HG02852 (cell line): ENCODE data around the gene DDX56.
"Not testable (repeated sequence)": the region's sequence is repeated elsewhere in the genome, so short reads cannot be mapped to it uniquely, and the experiment has no call there.

Experiments used
- ATAC-seq: cut with Tn5 transposase; IDR thresholded peaks from one replicate; pipeline ENCODE4 v1.9.1; 2021; ENCODE audit warnings: mild to moderate bottlenecking, moderate library complexity; ENCODE audit not compliant: unreplicated experiment

Gene DDX56

DNA sequence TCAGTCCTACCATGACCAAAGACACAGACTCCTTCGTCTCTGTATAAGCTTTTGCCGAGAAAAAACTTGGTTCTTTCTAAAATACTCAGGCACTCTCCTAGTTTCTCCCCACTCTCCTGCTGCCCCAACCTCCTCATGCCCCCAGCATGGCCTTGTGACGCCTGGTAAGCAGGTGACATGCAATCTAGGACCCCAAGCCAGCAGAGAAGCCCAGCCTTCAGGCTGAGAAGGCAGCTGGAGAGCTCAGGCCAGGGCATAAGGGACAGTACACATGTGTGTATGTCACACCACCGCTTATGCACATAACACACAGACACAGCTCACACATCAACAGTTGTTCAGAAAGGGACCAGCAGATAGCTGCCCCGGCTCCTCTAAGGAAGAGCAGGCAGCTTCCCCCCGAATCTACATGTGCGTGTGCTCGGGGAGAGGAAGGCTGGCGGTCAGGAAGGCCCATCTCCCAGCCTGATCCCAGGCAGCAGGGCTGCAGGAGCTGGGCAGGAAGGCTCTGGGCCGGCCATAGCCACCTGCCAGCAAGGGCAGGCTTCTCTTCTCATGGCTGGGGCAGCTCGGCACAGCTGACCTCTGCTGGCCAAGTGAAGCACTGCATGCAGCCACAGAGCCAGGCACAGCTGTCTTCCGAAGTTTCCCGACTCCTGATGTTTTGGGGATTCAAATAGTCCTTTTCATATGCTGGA, 8.5 kb downstream of the DDX56 start:
- ATAC-seq, result no peak

DNA sequence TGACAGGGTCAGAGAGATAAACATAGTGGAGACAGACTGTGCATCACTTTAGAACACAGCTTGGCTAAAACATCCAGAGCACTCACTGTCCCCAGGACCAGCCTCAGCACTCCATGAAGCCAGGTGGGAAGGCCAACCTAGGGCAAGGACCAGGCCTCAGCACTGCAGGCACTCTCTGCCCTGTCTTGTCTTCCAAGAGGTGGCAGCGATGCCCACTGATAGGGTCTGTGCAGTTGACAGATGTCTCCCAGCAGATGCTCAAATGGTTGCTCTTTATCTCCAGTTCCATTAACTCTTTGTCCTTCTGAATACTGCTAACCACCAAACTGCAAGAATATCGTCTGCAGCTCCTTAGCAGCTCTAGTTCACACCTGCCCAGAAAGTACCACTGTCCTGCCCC, 9.1 kb downstream of the DDX56 start:
- no peak for ATAC-seq

DNA sequence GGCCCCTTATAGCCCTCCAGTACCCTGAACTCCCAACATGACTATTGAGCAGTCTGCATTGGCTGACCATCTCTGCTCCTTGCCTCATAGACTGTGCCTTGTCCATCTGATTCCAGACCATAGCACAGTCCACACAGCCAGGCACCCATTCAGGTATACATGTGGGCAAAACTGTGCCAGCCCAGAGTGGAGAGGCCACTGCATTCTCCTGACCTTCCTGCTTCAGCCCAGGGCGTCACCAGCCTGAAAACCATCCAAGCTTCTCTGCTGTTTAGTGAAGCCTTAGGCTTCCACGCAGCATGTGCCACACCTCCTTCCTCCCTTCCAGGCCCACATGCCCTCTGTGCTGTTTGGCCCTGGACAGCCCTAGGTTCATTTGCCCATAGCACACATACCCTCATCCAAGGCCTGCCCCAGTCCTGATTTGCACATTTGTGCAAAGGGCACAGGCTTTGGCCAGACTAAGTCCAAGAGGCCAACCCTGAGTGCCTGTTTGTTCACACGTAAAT, 10.5 kb downstream of the DDX56 start:
- no peak for ATAC-seq

DNA sequence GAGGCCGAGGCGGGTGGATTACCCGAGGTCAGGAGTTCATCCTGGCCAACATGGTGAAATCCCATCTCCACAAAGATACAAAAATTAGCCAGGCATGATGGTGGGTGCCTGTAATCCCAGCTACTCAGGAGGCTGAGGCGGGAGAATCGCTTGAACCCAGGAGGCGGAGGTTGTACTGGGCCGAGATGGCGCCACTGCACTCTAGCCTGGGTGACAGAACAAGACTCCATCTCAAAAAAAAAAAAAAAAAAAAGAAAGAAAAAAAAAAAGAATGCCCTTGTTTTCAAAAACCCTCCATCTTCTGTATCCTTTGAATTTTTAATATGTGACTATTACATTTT, 11.1 kb downstream of the DDX56 start:
- ATAC-seq, result not testable (repeated sequence)

DNA sequence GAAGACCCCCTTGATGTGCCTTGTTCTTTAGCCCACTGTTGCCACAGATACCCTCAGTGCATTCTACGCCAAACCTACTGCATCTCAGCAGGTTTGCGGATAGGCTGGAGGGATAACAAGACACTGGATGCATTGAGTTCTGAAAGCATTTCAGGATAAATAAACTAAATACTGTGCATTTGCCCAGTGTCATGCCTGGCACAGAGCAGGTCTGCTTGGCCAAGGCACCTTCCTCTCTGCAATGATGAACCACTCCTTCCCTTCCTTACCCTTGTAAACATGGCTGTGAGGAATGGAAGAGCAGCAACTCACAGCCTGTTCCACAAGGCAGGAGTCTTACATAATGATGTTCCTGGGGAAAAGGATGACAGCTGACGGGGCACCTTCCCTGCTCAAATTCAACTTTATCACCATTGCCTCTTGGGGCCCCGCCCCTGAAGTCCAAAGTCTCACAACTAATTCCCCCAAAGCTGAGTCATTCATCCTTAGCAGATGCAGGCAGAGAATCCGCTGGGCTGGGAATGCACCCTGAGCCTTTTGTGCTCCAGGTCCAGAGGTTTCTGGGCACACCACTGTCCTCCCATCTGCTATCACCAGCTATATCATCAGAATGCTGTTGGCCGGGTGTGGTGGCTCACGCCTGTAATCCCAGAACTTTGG, 11.6 kb downstream of the DDX56 start:
- ATAC-seq, result no peak

DNA sequence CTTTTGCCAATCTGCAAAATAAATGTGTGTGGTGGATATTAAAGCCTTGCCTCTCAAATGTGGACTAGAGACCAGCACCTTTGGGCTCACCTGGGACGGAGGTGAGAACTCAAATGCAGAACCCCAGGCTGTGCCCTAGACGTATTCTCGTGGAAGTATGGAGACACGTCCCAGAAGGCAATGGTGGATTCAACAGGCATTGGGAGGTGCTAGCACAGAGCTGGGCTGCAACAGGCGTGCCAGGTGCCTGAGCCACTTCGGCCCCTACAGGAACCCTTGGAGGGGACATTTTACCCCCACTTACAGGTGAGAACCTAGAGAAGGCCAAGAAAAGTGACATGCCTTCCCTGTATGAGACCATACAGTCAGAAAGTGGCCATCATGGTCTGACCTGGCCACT, 12.2 kb downstream of the DDX56 start:
- no peak for ATAC-seq

DNA sequence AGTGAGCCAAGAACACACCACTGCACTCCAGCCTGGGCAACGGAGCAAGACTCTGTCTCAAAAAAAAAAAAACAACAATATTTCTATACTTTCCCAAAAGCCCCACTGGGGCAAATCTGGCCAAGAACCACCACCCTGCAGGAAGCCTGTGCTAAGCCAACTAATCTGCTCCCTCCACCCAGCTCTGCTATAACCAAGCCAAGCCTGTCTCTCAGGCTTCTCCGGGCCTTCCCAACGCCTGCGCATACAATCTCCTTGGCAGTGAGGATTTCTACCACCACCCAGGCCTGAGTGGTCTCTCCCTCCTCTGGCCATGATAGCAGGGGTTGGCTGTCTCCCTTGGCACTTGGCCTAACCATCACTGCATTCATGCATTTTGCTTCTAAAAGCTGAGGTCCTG, 14.2 kb downstream of the DDX56 start:
- no peak for ATAC-seq

DNA sequence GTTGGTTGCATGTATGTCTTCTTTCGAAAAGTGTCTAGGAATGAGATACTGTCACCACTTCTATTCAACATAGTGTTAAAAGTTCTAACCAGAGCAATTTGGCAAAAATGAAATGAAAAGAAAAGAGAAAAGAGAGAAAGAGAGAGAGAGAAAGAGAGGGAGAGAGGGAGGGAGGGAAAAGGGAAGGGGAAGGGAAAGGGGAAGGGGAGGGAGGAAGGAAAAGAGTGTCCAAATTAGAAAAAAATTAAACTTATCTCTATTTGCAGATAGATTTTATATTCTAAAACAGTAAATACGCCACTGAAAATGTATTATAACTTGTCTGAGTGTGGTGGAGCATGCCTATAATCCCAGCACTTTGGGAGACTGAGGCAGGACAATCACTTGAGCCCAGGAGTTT, 16.2 kb downstream of the DDX56 start:
- ATAC-seq, result no peak

DNA sequence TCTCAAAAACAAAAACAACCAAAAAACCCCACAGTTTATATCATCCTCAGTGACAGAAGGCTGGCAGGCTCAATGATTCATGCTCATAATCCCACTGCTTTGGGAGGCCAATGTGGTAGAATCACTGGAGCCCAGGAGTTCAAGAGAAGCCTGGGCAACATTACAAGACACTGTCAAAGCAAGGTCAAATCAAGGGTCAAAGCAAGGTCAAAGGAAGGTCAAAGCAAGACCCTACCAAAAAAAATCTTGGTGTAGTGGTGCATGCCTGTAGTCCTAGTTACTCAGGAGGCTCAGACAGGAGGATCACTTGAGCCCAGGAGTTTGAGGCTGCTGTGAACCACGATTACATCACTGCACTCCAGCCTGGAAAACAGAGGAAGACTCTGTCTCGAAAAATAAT, 18.4 kb downstream of the DDX56 start:
- ATAC-seq, result no peak

DNA sequence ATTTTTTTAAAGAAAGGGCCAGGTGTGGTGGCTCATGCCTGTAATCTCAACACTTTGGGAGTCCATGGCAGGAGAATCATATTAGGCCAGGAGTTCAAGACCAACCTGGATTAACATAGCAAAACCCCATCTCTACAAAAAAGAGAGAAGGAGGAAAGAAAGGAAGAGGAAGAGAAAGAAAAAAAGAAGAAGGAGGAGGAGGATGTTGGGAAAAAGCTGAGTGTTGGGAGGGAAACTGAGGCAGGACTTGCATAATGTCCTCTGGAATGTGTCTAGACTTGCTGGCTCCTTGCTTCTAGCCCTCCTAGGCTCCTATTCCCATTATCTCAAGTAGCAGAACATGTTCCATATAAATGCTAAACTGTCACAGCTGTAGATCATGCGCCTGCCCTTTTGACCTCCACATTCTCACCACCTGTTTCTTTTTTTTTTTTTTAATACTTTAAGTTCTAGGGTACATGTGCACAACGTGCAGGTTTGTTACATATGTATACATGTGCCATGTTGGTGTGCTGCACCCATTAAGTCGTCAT, 21.2 kb downstream of the DDX56 start:
- ATAC-seq, result not testable (repeated sequence)

DNA sequence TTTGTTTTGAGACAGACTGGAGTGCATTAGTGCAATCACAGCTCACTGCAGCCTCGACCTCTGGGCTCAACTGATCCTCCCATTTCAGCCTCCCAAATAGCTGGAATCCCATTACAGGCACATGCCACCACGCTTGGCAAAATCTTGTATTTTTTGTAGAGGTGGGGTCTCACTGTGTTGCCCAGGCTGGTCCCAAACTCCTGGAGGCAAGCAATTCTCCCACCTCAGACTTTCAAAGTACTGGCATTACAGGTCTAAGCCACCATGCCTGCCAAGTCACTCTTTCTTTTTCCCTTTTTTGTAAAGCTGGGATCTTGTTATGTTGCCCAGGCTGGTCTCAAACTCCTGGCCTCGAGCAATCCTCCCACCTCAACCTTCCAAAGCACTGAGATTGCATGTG, 24.3 kb downstream of the DDX56 start:
- no peak for ATAC-seq

DNA sequence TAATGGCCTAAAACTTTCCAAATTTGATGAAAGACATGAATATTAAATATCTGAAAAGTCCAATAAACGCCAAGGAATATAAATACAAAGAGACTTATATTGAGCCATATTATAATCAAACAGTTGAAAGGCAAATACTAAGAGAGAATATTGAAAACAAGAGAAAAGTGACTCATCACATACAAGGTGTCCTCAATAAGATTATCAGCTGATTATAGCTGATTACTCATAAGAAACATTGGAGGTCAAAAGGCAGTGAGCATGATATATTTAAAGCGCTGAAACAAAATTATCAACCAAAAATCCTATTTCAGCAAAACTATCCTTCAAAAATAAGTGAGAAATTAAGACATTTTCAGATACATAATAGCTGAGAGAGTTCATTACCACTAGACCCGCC, 24.8 kb downstream of the DDX56 start:
- no peak for ATAC-seq

DNA sequence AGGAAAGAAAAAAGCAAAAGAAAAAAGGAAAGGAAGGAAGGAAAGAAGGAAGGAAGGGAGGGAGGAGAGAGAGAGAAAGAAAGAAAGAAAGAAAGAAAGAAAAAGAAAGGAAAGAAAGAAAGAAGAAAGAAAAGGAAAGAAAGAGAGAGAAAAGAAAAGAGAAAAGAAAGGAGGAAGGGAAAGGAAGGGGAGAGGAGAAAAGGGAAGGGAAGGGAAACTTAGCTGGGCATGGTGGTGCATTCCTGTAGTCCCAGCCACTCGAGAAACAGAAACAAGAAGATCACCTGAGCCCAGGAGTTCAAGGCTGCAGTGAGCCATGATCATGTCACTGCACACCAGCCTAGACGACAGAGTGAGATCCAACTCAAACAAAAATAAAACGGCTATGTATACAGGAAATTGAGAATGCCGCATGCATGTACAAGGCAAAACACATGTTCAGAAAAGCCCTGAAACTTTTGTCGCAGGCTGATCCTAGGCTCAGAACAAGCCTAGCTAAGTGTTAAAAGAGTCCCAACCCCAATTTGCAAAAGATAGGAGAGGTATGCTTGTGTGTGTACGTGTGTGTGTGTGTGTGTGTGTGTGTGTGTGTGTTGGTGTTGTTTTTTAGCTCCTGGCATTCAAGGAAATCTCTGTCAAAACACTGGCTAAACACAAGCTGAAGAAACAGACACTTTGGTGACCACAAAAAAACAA, 26.0 kb downstream of the DDX56 start:
- ATAC-seq, result no peak

DNA sequence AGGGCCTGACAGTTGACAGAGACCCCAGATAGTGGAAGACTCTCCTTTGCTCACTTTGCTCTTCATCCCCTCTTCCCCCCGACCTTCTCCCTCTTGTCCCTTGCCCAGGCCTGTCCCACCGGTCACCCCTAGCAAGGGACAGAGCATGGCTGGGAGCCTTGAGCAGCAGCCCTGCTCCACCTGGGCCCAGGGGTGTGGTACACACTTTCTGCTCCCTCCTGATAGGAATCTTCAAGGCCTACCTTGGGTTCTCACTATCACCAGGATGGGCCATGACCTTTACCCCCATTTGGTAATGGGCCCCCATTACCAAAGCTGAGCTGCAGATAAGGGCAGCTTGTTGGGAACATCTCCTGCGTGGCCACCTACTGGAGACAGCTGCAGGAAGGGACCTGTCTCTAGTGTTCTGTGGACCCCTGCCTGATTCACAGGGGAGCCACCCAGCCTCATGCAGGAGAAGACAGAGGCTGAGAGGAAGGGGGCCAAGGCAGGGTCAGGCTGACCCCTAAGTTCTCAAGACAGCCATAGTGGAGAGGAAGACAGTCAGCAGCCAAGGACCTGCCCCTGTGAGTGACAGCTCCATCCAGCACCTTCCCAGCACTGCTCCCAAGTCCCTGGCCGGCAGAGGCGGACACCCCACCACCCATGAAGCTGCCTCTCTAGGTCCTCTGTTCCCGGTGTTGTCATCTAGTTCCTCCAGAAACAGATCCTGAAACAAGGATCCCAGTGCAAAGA, 31.7 kb downstream of the DDX56 start:
- no peak for ATAC-seq

DNA sequence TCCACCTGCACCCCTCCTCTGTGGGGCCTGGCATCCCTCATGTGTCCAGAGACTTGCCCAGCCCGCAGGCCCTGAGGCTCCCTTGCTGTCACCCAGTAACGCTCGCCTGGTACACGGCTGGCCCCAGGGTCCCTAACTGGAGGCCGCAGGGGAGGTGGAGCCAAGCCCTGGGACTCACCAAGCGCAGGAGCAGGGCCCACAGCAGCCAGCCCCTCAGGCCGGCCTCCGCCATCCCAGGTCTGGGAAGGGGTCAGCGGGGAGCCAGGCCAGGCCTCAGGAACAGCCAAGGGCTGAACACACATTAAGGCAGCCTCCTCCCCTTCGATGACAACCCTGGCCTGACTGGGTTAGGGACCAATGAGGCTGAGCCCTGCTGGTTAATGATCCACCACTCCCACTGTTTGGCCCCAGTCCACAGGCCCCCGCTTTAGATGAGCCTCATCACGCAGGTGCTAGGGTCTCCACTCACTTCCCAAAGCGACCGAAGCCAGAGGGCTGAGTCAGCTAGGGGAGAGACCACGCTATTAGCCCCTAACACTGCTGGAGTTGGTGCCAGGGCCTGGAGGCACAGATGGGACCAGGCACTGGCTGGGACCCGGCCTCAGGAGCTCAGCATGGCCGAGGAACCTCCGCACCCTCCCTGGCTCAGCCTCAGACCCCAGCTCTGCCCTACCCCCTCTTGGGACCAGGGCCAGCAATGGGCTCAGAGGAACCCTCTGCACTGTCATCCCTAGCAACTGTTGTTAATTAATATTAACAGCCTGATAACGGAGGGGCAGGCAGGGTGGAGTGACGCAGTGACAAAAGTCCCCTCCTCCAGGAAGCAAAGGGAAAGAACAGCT, 32.5 kb downstream of the DDX56 start, which contains the start of gene NPC1L1:
Gene NPC1L1 (minus strand): TSS at position 303 of the 842 bp plus-strand sequence. CDS start 71 bp downstream, at position 232.
- no peak for ATAC-seq

DNA sequence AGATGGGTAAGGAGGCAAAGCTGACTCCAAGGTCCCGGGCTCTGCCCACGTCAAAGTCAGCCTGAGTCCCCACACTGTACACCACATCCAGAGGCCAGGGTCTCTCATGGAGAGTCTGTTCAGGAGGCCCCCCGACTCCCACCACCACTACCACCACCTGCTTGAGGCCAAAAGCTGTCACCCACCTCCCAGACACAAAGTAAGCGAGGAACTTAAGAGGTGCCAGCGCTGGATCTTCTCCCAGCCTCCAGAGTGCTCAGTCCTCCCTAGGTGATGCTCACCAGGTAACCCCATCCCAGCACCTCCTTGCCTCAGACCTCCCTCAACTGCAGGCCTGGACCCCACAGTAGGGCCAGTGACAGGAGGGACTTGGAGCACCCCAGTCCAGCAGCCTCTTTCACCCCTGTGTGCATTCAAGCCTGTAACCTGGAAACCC, 33.1 kb downstream of the DDX56 start:
- ATAC-seq, result no peak

DNA sequence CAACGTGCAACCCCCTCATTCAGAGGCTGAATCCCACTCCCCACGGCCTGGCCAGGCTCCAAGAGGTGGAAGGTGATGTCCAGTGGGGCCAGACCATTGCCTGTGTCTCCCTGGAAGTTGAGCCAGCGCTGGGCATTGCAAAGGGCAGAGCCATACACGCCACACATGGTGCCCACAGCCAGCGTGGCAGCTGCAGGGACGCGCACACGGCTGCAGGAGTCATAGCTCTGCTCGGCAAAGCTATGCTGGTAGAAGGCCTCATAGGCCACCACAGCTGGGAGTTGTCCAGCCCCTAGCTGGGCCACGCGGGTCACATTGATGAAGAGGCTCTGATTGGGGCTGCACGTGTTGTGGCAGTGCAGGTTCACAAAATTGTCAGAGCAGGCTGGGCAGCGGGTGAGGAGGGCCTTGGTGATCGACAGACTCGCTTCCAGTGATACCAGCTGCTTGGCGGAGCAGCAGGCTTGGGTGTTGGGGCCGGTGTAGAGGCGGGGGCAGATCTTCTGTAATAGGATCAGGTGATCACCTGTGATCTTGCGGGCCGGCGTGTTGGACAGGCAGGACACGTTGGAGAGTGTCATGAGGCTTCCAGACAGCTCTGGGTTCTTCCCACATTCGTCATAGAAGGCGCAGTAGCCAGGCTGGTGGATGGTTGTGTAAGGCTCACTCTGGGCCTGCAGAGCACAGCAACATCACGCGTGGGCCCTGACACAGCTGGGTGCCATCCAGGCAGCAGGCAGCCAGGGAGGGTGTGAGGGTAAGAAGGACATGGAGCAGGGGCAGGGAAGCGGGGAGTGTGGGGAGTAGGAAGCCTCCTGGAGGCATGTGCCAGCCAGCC, 33.8 kb downstream of the DDX56 start:
- ATAC-seq, result no peak

DNA sequence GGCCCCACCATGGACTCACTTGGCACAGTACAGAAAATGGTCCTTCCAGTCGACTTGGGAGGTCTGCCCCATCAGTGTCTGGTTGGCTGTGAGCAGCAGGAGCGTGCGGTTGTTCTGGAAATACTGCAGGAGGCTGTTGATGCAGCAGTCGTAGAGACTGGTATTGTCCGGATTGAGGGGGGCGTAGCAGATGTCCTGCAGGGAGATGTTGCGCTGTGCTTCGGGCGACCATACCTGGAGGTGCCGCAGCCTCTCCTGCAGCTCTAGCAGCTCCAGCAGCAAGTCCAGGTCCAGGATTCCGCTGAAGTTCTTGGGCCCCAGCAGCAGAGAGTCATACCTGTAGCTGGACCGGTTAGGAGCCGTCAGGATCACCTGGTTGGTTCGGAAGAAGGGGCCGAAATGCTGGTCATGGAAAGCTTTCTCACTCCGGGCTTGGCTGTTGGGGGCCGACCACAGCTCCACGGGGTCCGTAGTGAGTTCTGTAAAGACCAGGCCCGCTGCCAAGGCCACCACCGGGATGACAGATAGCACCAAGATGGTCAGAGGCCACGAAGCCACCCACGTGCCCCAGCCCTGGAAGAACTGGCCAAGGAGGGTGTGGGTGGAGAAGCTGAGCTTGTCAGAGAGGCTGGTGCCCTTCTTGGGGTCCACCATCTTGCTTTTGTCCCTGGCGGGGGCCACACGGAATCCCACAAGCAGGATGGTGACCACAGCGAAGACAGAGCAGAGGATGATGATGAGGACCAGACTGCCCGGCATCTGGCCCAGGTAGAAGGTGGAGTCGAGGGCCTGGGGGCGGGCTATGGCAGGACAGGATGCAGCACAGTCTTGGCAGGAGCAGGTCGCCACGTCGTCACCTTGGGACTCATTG, 34.7 kb downstream of the DDX56 start:
- ATAC-seq, result no peak
